HEK293 (cell line): ENCODE data around the gene LETM1.
A peak's percentile ranks its signal among the peaks of the same experiment; 100 is the strongest.

Source experiments
- CTCF ChIA-PET: fragments of 350-600 bp; formaldehyde crosslinking; extraction: SDS; loops from one replicate; lab custom pipeline; 2021; ENCODE audit warnings: antibody characterized with exemption; lab: Yijun Ruan, JAX
- POLR2A ChIA-PET: fragments of 300-600 bp; formaldehyde crosslinking; extraction: SDS; loops from one replicate; lab custom pipeline; 2020; ENCODE audit warnings: antibody characterized with exemption, inconsistent platforms; lab: Yijun Ruan, JAX
- H3K27ac ChIP-seq: fragments of 200-500 bp; sonication (Bioruptor generic); 2 replicates; pipeline ENCODE4 v1.5.1; 2014; ENCODE audit warnings: low read depth, low read length, control low read depth, inconsistent platforms; ENCODE audit errors: extremely low read depth
- H3K36me3 ChIP-seq, 2 experiments: fragments of 200-500 bp in 1 of 2; sonication (Bioruptor generic) in 1 of 2; 1 replicate in 1 of 2; 2 replicates in 1 of 2; pipeline ENCODE4 v1.5.1; 2014 to 2017; ENCODE audit warnings: inconsistent platforms in 2 of 2, low read length in 2 of 2; ENCODE audit not compliant: control insufficient read depth in 2 of 2, insufficient read depth in 1 of 2
- H3K4me1 ChIP-seq: fragments of 200-500 bp; sonication (Bioruptor generic); 2 replicates; pipeline ENCODE4 v1.5.1; 2014; ENCODE audit warnings: mild to moderate bottlenecking, low read length, inconsistent platforms; ENCODE audit not compliant: control insufficient read depth, insufficient read depth
- H3K4me3 ChIP-seq: 2 replicates; pipeline ENCODE4 v1.5.1; 2011; ENCODE audit warnings: low read depth, mild to moderate bottlenecking, control low read depth, low read length, moderate library complexity
- H3K9me3 ChIP-seq: fragments of 200-500 bp; sonication (Bioruptor generic); 2 replicates; pipeline ENCODE4 v1.5.1; 2014; ENCODE audit warnings: low read depth, low read length, inconsistent platforms; ENCODE audit not compliant: control insufficient read depth, insufficient read depth
- BCL11B ChIP-seq: fragments of 450-650 bp; formaldehyde crosslinking; IDR thresholded peaks from 2 replicates; pipeline ENCODE4 v1.5.1; 2016; ENCODE audit warnings: low read depth, missing biosample characterization, missing genetic modification characterization
- MEIS1 ChIP-seq: sonication (generic); formaldehyde crosslinking; IDR thresholded peaks from 2 replicates; pipeline ENCODE4 v1.8.1; 2022; ENCODE audit warnings: missing genetic modification reagents, mild to moderate bottlenecking, borderline replicate concordance
- ZNF600 ChIP-seq: fragments of 450-650 bp; formaldehyde crosslinking; IDR thresholded peaks from 2 replicates; pipeline ENCODE4 v1.5.1; 2016; ENCODE audit warnings: missing biosample characterization, missing genetic modification characterization
- ZNF639 ChIP-seq: fragments of 450-650 bp; formaldehyde crosslinking; IDR thresholded peaks from 2 replicates; pipeline ENCODE4 v1.5.1; 2016; ENCODE audit warnings: missing biosample characterization, missing genetic modification characterization

The LETM1 gene

GRCh38 chr4:1762264-1763010 lies 93.5 kb downstream of the LETM1 start:
- Histone ChIP-seq H3K4me1 (no peaks in the 10 kb centered on the region), H3K36me3 (no peaks in the 10 kb centered on the region), H3K27ac (no peak overlapping the region), H3K4me3 (no peak overlapping the region), H3K9me3 (no peaks in the 10 kb centered on the region)
- CTCF ChIA-PET, result interaction anchor here (1.0 kb wide), 1 partner anchor 14 kb away, joined by 3 read pairs; no protein-coding TSS in a partner anchor
- POLR2A ChIA-PET, result no interaction called here
- TF ChIP-seq BCL11B (tag by site-specific recombination), result no peak
- TF ChIP-seq ZNF639, result no peak
- TF ChIP-seq MEIS1 (CRISPR knock-in tag), result no peak
- 0 out of 2 replicates have a peak, but pooled peaks have one; percentile 15 for TF ChIP-seq ZNF600 (tag by site-specific recombination)
